ENCODE data around the gene ZSWIM8.

The ZSWIM8 gene

DNA sequence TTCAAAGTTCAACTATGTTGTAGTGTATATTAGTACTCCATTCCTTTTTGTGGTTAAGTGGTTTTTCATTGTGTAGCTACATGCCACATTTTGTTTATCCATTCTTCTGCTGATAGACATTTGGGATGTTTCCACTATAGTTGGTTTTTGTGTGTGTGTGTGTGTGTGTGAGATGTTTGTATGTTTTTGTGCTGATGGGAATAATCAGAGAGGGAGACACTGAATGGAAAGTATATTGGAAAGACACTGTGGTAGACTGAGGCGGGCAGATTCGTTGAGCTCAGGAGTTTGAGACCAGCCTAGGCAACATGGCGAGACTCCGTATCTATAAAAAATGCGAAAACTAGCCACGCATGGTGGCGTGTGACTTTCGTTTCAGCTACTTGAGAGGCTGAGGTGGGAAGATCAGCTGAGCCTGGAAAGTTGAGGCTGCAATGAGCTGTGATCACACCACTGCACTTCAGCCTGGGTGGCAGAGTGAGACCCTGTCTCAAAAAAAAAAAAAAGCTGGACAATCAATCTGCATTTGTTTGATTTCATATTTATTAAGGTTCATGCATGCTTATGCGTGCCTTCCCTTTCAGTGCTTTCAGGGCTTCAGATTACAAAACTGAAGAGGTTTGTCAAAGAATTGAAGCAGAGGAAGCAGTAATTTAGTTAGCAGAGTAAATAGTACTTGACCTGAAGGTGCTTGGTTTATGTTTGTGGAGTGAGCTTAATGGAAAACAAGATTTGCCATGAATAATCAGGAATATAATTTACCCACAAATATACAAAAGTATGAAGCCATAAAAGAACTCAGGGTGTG lies 26.5 kb upstream of the ZSWIM8 start:
- TF ChIP-seq SIN3A (IDR thresholded peaks at IDR 0.05; ENCODE audit: borderline replicate concordance, insufficient read depth, low read length) (no peak), FOXP2 (optimal IDR thresholded peaks at IDR 0.05; ENCODE audit: borderline replicate concordance, extremely low read depth, extremely low read length, insufficient read depth) (no peak), POLR2AphosphoS5 (IDR thresholded peaks at IDR 0.05; ENCODE audit: low read depth, low read length) (no peak), TAF1 (IDR thresholded peaks at IDR 0.05; ENCODE audit: borderline replicate concordance, insufficient read depth, low read length) (no peak)
- TF ChIP-seq, protein P1, sequence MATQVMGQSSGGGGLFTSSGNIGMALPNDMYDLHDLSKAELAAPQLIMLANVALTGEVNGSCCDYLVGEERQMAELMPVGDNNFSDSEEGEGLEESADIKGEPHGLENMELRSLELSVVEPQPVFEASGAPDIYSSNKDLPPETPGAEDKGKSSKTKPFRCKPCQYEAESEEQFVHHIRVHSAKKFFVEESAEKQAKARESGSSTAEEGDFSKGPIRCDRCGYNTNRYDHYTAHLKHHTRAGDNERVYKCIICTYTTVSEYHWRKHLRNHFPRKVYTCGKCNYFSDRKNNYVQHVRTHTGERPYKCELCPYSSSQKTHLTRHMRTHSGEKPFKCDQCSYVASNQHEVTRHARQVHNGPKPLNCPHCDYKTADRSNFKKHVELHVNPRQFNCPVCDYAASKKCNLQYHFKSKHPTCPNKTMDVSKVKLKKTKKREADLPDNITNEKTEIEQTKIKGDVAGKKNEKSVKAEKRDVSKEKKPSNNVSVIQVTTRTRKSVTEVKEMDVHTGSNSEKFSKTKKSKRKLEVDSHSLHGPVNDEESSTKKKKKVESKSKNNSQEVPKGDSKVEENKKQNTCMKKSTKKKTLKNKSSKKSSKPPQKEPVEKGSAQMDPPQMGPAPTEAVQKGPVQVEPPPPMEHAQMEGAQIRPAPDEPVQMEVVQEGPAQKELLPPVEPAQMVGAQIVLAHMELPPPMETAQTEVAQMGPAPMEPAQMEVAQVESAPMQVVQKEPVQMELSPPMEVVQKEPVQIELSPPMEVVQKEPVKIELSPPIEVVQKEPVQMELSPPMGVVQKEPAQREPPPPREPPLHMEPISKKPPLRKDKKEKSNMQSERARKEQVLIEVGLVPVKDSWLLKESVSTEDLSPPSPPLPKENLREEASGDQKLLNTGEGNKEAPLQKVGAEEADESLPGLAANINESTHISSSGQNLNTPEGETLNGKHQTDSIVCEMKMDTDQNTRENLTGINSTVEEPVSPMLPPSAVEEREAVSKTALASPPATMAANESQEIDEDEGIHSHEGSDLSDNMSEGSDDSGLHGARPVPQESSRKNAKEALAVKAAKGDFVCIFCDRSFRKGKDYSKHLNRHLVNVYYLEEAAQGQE (IDR thresholded peaks at IDR 0.05; ENCODE audit: insufficient read depth in 1 of 2, low read depth in 2 of 2, low read length in 2 of 2): no peak

DNA sequence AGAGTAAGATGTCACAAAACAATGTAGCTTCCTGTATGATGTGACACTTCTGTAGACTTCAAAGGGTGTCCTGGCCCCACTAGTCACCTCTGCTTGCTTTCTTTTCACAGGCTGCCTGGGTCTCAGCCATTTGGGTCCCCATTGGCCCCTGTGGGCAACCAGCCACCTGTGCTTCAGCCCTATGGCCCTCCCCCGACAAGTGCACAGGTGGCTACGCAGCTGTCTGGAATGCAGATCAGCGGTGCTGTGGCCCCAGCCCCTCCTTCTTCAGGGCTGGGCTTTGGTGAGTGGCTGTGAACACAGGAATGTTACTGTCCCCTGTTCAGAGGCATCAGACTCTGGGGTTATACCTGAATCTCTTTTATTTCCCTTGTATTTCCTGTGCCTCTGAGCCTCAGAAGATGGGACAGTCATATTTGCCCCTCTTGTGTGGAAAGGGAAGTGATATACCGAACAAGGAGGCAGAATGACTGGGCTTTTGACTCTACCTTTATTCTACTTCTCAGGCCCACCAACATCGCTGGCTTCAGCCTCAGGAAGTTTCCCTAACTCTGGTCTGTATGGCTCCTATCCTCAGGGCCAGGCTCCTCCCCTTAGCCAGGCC lies 25.8 kb upstream of the ZSWIM8 start:
- TF ChIP-seq POLR2AphosphoS5 (IDR thresholded peaks at IDR 0.05; ENCODE audit: low read depth, low read length) (no peak), TAF1 (IDR thresholded peaks at IDR 0.05; ENCODE audit: borderline replicate concordance, insufficient read depth, low read length) (no peak), SIN3A (IDR thresholded peaks at IDR 0.05; ENCODE audit: borderline replicate concordance, insufficient read depth, low read length) (no peak), FOXP2 (optimal IDR thresholded peaks at IDR 0.05; ENCODE audit: borderline replicate concordance, extremely low read depth, extremely low read length, insufficient read depth) (no peak)
- TF ChIP-seq, protein P1 (IDR thresholded peaks at IDR 0.05; ENCODE audit: insufficient read depth in 1 of 2, low read depth in 2 of 2, low read length in 2 of 2): no peak

DNA sequence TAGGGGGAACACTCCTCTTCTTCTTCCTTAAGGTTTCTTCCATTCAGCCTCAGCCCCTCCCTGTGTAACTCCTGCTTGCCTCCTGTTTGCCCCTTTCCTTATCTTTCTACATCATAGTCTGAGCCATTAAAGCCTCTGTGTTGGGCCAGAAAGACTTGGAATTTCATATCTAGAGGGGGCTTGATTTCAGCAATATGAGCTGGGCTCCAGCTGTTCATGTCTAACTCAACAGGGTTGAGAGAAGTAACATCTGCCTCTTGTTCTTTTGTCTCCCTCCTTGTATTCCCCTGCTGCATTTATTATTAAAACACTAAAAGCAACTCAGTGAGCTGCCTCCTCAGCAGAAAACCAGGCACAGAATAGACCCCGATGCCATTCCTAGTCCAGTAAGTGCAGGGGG lies 23.6 kb upstream of the ZSWIM8 start:
- TF ChIP-seq, protein P1 (IDR thresholded peaks at IDR 0.05; ENCODE audit: insufficient read depth in 1 of 2, low read depth in 2 of 2, low read length in 2 of 2): no peak
- TF ChIP-seq SIN3A (IDR thresholded peaks at IDR 0.05; ENCODE audit: borderline replicate concordance, insufficient read depth, low read length) (no peak), POLR2AphosphoS5 (IDR thresholded peaks at IDR 0.05; ENCODE audit: low read depth, low read length) (no peak), TAF1 (IDR thresholded peaks at IDR 0.05; ENCODE audit: borderline replicate concordance, insufficient read depth, low read length) (no peak), FOXP2 (optimal IDR thresholded peaks at IDR 0.05; ENCODE audit: borderline replicate concordance, extremely low read depth, extremely low read length, insufficient read depth) (no peak)

DNA sequence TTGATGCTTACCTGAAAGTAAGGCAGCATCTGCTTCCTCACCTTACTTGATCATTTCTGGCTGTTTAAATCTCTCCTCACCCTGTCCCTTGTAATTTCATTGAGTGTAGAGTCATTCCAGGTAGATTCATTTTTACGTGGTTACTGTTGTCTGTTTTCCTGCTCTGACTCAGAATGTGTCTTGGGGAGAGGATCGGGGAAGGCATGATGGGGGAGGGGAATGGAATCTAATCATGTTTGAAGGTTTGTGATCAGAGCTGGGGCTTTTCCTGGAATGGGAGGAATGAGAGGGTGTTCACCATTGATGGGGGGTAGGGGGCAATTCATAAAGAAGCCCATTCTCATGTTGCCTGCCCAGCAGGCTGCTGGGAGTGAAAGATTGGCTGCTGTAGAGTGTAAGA lies 22.5 kb upstream of the ZSWIM8 start:
- TF ChIP-seq SIN3A (IDR thresholded peaks at IDR 0.05; ENCODE audit: borderline replicate concordance, insufficient read depth, low read length) (no peak), TAF1 (IDR thresholded peaks at IDR 0.05; ENCODE audit: borderline replicate concordance, insufficient read depth, low read length) (no peak), FOXP2 (optimal IDR thresholded peaks at IDR 0.05; ENCODE audit: borderline replicate concordance, extremely low read depth, extremely low read length, insufficient read depth) (no peak), POLR2AphosphoS5 (IDR thresholded peaks at IDR 0.05; ENCODE audit: low read depth, low read length) (no peak)
- TF ChIP-seq, protein P1 (IDR thresholded peaks at IDR 0.05; ENCODE audit: insufficient read depth in 1 of 2, low read depth in 2 of 2, low read length in 2 of 2): no peak

Measured in PFSK-1 (cell line).